Measurements from ENCODE around the gene REELD1. TPM values are rescaled to one million over a fixed set of nuclear protein-coding genes. Genes with fewer than 3 reads are reported as not detected.

Gene REELD1
- total RNA-seq, 1 donor = not detected

- TF ChIP-seq CTCF (IDR thresholded peaks at IDR 0.05; ENCODE audit: extremely low read depth, low read depth, low read length) = no peak
- no peaks in the 10 kb centered on the region for H4K20me1 ChIP-seq (ENCODE audit: insufficient read depth, low read length)
- no peak overlapping the region for H2AFZ ChIP-seq (ENCODE audit: low read length)
- H3K4me2 ChIP-seq (ENCODE audit: insufficient read depth, low read length) = no peak overlapping the region
- H3K36me3 ChIP-seq (ENCODE audit: insufficient read depth, low read length) = no peaks in the 10 kb centered on the region
- no peaks in the 10 kb centered on the region for H3K79me2 ChIP-seq (ENCODE audit: insufficient read depth, low read length)
- no peaks in the 10 kb centered on the region for H3K27me3 ChIP-seq (ENCODE audit: insufficient read depth, low read length)
- no peak overlapping the region for H3K27ac ChIP-seq (ENCODE audit: low read depth, low read length)
- no peaks in the 10 kb centered on the region for H3K4me1 ChIP-seq (ENCODE audit: insufficient read depth, low read length)
- no peak for DNase-seq (ENCODE audit: insufficient read length, low spot score, missing footprints)
- H3K4me3 ChIP-seq (ENCODE audit: insufficient read depth, low read length) = no peak overlapping the region
- no peaks in the 10 kb centered on the region for H3K9me3 ChIP-seq (ENCODE audit: low read depth, low read length)
Observed at GRCh38 chr4:146273204-146273901, 59.0 kb downstream of the REELD1 start.

- Histone ChIP-seq H3K4me2 (ENCODE audit: insufficient read depth, low read length) (no peak overlapping the region), H3K79me2 (ENCODE audit: insufficient read depth, low read length) (no peaks in the 10 kb centered on the region), H3K27ac (ENCODE audit: low read depth, low read length) (no peak overlapping the region), H3K9me3 (ENCODE audit: low read depth, low read length) (no peaks in the 10 kb centered on the region), H3K4me3 (ENCODE audit: insufficient read depth, low read length) (no peak overlapping the region), H4K20me1 (ENCODE audit: insufficient read depth, low read length) (no peaks in the 10 kb centered on the region), H3K27me3 (ENCODE audit: insufficient read depth, low read length) (no peaks in the 10 kb centered on the region), H3K4me1 (ENCODE audit: insufficient read depth, low read length) (no peaks in the 10 kb centered on the region), H3K36me3 (ENCODE audit: insufficient read depth, low read length) (no peaks in the 10 kb centered on the region), H2AFZ (ENCODE audit: low read length) (no peak overlapping the region)
- no peak for TF ChIP-seq CTCF (IDR thresholded peaks at IDR 0.05; ENCODE audit: extremely low read depth, low read depth, low read length)
- no peak for DNase-seq (ENCODE audit: insufficient read length, low spot score, missing footprints)
Observed at GRCh38 chr4:146274774-146275173, 60.4 kb downstream of the REELD1 start.

- no peak overlapping the region for H2AFZ ChIP-seq (ENCODE audit: low read length)
- no peaks in the 10 kb centered on the region for H3K9me3 ChIP-seq (ENCODE audit: low read depth, low read length)
- TF ChIP-seq CTCF (IDR thresholded peaks at IDR 0.05; ENCODE audit: extremely low read depth, low read depth, low read length) = no peak
- H3K79me2 ChIP-seq (ENCODE audit: insufficient read depth, low read length) = no peaks in the 10 kb centered on the region
- H3K27me3 ChIP-seq (ENCODE audit: insufficient read depth, low read length) = no peaks in the 10 kb centered on the region
- H3K4me1 ChIP-seq (ENCODE audit: insufficient read depth, low read length) = no peaks in the 10 kb centered on the region
- no peak overlapping the region for H3K27ac ChIP-seq (ENCODE audit: low read depth, low read length)
- DNase-seq (ENCODE audit: insufficient read length, low spot score, missing footprints) = no peak
- H4K20me1 ChIP-seq (ENCODE audit: insufficient read depth, low read length) = no peaks in the 10 kb centered on the region
- no peak overlapping the region for H3K4me2 ChIP-seq (ENCODE audit: insufficient read depth, low read length)
- no peak overlapping the region for H3K4me3 ChIP-seq (ENCODE audit: insufficient read depth, low read length)
- H3K36me3 ChIP-seq (ENCODE audit: insufficient read depth, low read length) = no peaks in the 10 kb centered on the region
Observed at GRCh38 chr4:146275370-146275769, 61.0 kb downstream of the REELD1 start.

- DNase-seq (ENCODE audit: insufficient read length, low spot score, missing footprints) = no peak
- H3K79me2 ChIP-seq (ENCODE audit: insufficient read depth, low read length) = no peaks in the 10 kb centered on the region
- no peak for TF ChIP-seq CTCF (IDR thresholded peaks at IDR 0.05; ENCODE audit: extremely low read depth, low read depth, low read length)
Observed at GRCh38 chr4:146278986-146279385, 64.6 kb downstream of the REELD1 start.

More at GRCh38 chr4:146278986-146279385, 64.6 kb downstream of the REELD1 start:
- Histone ChIP-seq H4K20me1 (ENCODE audit: insufficient read depth, low read length) (no peaks in the 10 kb centered on the region), H3K4me2 (ENCODE audit: insufficient read depth, low read length) (no peak overlapping the region), H3K9me3 (ENCODE audit: low read depth, low read length) (no peaks in the 10 kb centered on the region), H3K27ac (ENCODE audit: low read depth, low read length) (no peak overlapping the region), H3K4me3 (ENCODE audit: insufficient read depth, low read length) (no peak overlapping the region), H2AFZ (ENCODE audit: low read length) (no peak overlapping the region), H3K27me3 (ENCODE audit: insufficient read depth, low read length) (no peaks in the 10 kb centered on the region), H3K4me1 (ENCODE audit: insufficient read depth, low read length) (no peaks in the 10 kb centered on the region), H3K36me3 (ENCODE audit: insufficient read depth, low read length) (no peaks in the 10 kb centered on the region)

Other genes starting within 250 kb of the REELD1 start
- gene LSM6, start 38.8 kb upstream of the REELD1 start, total RNA-seq = 17.0 and 19.7 TPM in 2 replicates

All from osteoblast (primary cell).